GM18498 (cell line): ENCODE data around the gene LETMD1.
"Not testable (repeated sequence)": the region's sequence is repeated elsewhere in the genome, so short reads cannot be mapped to it uniquely, and the experiment has no call there.

ENCODE experiments used
- ATAC-seq: cut with Tn5 transposase; IDR thresholded peaks from one replicate; pipeline ENCODE4 v1.9.1; 2021; ENCODE audit warnings: mild to moderate bottlenecking, moderate library complexity; ENCODE audit not compliant: unreplicated experiment

The LETMD1 gene

DNA sequence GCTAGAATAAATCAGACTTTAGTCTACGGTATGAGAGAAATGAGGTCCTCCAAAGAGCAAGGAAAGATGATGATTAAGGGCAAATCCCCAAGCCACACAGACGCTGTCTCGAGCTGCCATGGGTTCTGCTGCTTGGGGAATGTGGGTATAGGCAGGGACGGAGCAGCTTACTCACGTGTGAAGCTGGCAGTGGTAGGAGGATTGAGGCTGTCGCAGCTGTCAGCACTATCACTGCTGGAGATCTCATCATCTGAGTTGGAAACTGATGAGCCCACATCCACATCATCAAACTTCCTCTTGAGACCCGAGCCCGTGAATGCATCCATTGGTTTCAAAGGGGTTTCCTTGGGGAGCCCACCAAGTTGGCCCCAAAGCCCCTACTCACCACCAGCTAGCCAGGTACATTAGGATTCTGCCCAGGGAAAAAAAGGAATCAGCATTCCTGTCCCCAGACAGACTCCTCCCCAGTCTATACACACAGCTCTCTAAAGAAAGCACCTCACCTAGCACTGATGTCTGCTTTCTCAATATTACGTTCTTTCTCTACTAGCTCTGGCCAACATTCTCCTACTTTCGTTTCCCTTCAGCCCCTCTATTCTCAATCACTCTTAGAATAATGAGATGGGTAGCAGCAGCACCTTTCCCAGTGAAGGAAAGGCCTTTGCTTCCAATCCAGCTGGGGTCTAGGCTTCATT, 28.3 kb downstream of the LETMD1 start:
- no peak for ATAC-seq

DNA sequence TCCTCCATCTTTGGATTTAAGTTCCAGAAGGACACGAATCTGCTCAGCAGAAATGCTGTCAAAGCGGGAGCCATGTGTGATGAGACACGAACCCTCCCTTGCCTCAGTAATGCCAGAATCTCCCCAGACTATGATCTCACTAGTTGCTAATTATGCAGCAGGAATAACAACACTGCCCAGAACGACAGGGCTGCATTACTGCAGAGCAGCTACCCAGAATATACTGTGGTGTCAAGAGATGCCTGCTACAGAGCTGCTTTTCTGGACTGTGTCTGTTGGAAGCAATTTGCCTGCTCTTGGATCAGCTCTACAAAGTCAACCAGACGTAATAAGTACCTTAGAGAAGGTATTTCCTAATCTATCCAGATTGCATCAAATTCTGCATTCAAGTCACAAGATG, 29.8 kb downstream of the LETMD1 start:
- no peak for ATAC-seq

DNA sequence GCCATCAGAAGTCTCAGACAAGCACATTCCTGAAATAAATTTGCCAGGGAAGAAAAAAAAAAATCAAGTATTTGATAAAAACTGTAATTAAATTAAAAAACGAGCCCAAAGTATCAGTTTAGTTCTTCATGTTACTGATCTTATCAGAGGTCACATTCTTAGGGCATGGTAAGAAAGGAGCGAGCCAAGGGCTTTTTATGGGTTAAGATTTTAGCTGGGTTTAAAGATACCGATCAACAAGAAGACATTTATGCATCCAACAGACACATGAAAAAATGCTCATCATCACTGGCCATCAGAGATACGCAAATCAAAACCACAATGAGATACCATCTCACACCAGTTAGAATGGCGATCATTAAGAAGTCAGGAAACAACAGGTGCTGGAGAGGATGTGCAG, 30.2 kb downstream of the LETMD1 start:
- ATAC-seq: not testable (repeated sequence)

DNA sequence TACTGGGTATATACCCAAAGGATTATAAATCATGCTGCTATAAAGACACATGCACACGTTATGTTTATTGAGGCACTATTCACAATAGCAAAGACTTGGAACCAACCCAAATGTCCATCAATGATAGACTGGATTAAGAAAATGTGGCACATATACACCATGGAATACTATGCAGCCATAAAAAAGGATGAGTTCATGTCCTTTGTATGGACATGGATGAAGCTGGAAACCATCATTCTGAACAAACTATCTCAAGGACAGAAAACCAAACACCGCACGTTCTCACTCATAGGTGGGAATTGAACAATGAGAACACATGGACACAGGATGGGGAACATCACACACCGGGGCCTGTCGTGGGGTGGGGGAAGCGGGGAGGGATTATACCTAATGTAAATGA, 30.7 kb downstream of the LETMD1 start:
- not testable (repeated sequence) for ATAC-seq

DNA sequence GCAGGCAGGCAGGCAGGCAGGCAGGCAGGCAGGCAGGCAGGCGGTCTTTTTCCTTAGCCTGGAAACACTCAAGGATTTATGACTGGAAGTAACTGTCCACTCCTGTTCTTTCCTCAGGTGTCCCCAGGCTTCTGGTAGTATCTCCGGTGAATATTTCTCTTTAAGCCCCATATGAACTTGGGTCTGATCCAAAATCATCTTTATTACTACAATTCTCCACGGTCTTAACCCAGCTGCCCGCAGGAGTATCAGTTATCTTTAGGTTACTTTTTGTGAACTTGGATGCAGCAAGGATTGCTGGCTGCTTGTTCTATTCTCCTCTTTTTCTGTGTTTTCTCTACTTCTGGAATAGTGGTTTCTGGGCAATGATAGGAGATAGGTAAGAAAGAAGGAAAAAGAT, 32.0 kb downstream of the LETMD1 start:
- no peak for ATAC-seq

DNA sequence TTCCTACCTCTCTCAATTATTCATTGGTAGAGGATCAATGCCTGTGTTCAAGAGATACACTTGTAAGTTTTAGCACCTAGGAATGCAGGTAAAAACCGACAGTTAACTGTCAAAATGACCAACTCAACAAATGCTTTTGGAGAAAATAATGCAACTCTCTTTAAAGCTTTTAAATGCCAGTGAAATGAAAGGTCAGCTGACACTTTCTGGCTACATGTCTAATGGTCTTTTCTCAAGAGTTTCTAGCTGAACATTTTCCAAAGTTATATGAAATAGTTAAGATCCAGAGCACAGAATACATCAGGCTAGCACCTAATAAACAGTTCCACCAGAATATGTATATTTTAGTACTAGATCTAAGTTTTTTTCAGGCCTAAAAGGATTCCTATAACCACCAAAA, 33.3 kb downstream of the LETMD1 start:
- no peak for ATAC-seq

DNA sequence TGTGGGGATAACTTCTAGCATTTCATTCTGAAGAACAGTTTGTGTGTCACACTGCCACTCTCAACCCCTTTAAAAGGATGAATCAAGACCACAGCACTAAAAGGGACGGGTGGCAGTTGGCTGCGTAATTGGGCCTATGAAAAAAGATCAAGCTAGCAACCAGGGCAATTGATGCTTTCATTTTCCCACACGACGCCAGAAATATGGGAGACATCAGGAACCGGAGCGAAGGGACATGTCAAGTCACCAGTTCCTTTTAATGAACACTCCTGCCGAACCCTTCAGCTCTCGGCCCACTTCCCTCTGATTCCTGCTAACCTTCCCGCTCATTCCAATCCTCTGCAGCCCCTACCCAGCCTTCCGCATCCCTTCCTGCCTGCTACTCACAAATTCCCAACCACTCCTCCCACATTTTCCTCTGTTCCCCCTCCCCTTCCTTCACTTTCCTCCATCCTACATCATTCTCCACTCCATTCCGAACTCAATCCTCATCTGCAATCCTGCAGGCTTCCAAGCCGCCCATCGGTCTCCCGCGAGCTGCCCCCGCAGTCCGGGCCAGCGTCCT, 34.5 kb downstream of the LETMD1 start:
- no peak for ATAC-seq

DNA sequence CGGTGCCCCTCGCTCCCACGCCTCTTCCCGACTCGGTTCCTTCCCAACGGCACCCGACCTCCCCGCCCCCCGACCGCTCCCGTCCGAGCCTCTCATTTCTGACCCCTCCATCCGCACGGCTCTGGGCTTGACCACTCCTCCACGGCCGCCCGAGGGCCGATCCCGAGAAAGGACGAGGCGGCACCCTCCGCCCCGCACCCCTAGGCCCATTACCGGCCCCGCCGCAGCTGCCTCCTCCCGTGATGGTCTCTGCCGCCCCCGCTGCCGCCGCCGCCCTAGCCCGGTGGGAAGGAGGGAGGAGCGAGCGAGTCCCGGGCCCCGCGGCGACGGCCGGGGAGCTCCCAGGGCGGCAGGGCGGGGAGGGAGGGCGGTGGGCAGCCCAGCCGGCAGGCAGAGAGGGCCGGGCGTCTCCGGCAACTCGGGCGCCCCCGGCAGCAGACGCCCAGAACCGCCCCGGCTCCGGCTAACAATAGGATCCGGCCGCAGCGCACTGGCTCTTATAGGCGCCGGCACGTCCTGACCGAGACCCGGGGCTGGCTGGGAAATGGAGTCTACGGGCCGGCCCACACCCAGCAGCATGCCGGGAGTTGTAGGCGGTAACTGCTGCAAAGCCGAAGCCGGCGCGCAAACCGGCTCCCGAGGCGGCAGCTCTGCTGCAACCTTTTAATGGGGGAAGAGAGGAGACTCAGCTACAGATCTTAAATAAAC, 35.2 kb downstream of the LETMD1 start, which contains the start of gene CSRNP2:
TSS of gene CSRNP2 (minus strand) at position 471 of the 708 bp plus-strand sequence. CDS start 7,035 bp downstream, outside the sequence.
- ATAC-seq: peak; percentile 97

DNA sequence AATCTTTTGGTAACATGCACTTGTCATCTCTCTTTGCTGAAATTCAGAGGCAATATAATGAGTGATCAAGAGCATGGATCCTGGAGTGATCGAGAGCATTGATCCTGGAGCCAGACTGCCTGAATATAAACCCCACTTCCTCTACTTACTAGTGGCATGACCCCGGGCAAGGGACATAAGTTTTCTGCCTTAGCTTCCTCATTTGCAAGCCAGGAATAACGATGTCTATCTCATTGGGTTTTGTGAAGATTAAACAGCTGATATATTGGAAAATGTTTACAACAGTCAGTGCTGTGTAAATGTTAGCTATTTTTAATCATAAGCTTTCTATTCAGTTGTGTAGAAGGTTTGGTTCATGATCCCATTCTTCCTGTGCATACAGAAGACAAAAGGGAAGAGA, 37.6 kb downstream of the LETMD1 start:
- no peak for ATAC-seq

DNA sequence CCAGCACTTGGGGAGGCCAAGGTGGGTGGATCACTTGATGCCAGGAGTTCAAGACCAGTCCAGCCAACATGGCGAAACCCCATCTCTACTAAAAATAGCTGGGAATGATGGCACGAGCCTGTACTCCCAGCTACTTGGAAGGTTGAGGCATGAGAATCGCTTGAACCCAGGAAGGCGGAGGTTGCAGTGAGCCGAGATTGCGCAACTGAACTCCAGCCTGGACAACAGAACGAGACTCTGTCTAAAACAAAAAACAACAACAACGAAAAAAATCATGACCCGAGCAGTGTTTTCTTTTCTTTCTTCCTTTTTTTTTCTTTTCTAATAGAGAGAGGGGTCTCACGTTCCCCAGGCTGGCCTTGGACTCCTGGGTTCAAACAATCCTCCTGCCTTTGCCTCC, 38.8 kb downstream of the LETMD1 start:
- ATAC-seq: no peak

DNA sequence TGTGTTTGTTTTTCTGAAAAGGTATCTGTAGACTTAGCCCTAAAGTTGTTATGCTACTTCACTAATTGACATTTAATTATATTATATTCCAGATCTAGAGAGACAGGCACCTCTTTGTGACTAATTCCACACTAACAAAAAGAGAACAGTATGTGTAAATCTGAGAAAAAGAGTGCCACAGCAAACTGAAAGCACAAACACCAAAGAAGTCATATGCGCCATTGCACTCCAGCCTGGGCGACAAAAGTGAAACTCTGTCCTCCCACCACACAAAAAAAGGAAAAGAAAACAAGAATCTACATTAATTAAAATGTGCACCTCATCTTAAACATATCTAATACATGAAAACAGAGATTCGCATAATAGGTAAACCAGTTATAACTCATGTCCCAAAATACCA, 39.7 kb downstream of the LETMD1 start:
- no peak for ATAC-seq

DNA sequence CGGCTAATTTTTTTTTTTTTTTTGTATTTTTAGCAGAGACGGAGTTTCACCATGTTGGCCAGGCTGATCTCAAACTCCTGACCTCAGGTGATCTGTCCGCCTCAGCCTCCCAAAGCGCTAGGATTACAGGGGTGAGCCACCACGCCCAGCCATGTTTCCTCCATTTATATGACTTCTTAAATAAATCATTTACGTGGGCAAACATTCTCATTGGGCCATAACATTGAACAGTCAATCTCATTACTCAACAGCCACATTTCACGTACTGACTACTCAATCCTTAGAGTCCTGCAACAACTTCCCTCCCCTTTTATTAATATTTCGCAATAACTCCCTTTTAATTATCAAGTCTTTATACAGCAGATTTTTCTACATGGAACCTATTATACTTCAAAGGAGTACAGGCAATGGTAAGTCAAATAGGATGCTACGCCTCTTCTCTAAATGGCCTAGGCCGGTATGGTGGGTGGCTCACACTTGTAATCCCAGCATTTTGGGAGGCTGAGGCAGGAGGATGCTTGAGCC, 42.6 kb downstream of the LETMD1 start:
- ATAC-seq: no peak

DNA sequence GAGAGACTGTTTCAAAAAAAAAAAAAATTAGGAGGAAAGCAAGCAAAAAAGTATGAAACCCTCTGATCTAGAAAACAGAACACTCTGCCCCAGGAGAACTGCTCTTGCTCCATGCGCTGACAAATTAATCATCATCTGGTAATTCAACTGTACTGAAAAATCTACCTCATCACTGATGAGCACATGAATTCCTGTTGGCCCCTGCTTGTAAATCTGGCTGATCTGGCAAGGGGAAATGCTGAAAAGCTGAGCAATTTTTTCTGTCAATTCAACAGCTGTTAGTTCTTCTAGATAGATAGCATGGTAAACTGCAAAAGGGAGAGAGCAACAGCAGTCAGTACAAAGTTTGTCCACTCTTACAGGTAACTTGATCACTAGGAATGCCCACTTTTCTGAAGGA, 50.5 kb downstream of the LETMD1 start:
- ATAC-seq: no peak

DNA sequence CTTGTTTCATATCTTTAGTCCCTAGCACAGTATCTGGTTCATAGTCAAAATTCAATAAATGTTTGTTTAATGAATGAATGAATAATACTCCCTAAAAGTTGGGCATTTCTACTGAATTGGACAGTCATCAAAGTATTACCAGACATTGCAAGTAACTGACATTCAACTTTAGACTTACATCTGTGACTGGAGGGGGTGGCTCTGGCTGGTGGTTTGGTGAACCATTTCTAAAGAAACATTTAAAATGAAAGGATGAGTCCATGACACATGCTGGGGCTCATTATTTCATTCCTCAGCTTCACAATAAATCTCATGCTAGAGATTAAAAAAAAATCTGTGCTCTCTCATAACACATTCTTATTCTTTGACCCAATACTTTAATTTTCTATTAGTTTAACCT, 55.9 kb downstream of the LETMD1 start:
- ATAC-seq: no peak

DNA sequence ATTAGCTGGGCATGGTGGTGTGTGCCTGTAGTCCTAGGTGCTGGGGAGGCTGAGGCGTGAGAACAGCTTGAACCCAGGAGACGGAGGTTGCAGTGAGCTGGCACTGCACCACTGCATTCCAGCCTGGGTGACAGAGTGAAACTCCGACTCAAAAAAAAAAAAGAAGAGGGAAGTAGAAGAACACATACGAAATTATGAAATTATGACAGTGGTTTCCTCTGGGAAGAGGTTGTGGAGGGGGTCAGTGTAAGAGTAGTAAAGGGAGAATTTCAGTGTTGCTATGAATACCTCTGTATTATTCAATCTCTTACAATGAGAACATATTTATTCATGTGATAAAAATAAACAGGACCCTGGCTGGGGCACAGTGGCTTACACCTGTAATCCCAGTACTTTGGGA, 60.0 kb downstream of the LETMD1 start:
- ATAC-seq: no peak
